SK-N-SH (cell line): ENCODE results near the gene CIAO2B. TPM values are rescaled to one million over a fixed set of nuclear protein-coding genes. Genes with fewer than 3 reads are reported as not detected.
A peak's percentile ranks its signal among the peaks of the same experiment; 100 is the strongest.

Experiments
- CTCF ChIA-PET: fragments of 300-600, 350-600 bp; formaldehyde crosslinking; extraction: SDS; loops from one replicate; lab custom pipeline; 2021; lab: Yijun Ruan, JAX
- POLR2A ChIA-PET: fragments of 350-600 bp; sonication (Branson Sonifier 250); formaldehyde crosslinking; extraction: SDS; loops from one replicate; lab custom pipeline; 2020; ENCODE audit warnings: antibody characterized with exemption, inconsistent platforms; lab: Yijun Ruan, JAX
- DNase-seq: peaks from one replicate; pipeline ENCODE4 v3.0.0; 2012
- H2AFZ ChIP-seq: fragments of 200-600 bp; sonication (generic); 2 replicates; pipeline ENCODE4 v1.8.1; 2016; ENCODE audit warnings: antibody characterized with exemption, mild to moderate bottlenecking, low read depth
- H3F3A ChIP-seq: fragments of 200-600 bp; sonication (generic); replicated peaks from 2 replicates; pipeline ENCODE3; 2016; ENCODE audit warnings: antibody characterized with exemption, mild to moderate bottlenecking; ENCODE audit not compliant: insufficient read depth
- H3K27ac ChIP-seq, 2 experiments: fragments of 200-500 bp in 1 of 2; fragments of 200-600 bp in 1 of 2; sonication (Bioruptor generic) in 1 of 2; sonication (generic), shearing (Covaris generic) in 1 of 2; 2 replicates each; pipeline versions ENCODE4 v1.5.1 to v1.6.1; 2014 to 2016; ENCODE audit warnings: low read depth in 2 of 2, inconsistent platforms in 1 of 2, low read length in 1 of 2, mild to moderate bottlenecking in 1 of 2, mixed read lengths in 1 of 2
- H3K27me3 ChIP-seq: fragments of 200-600 bp; sonication (generic), shearing (Covaris generic); 2 replicates; pipeline ENCODE4 v1.6.1; 2016; ENCODE audit warnings: mixed run types; ENCODE audit not compliant: insufficient read depth
- H3K36me3 ChIP-seq, 2 experiments: fragments of 200-500 bp in 1 of 2; fragments of 200-600 bp in 1 of 2; sonication (Bioruptor generic) in 1 of 2; sonication (generic) in 1 of 2; replicated peaks in 1 of 2; 2 replicates each; pipeline versions ENCODE3 to v1.5.1; 2014 to 2016; ENCODE audit warnings: low read length in 1 of 2, mild to moderate bottlenecking in 1 of 2; ENCODE audit not compliant: insufficient read depth in 2 of 2, control insufficient read depth in 1 of 2
- H3K4me1 ChIP-seq, 2 experiments: fragments of 200-500 bp in 1 of 2; fragments of 200-600 bp in 1 of 2; sonication (Bioruptor generic) in 1 of 2; sonication (generic), shearing (Covaris generic) in 1 of 2; 2 replicates each; pipeline versions ENCODE4 v1.5.1 to v1.6.1; 2014 to 2016; ENCODE audit warnings: low read depth in 1 of 2, low read length in 1 of 2, mixed run types in 1 of 2; ENCODE audit not compliant: insufficient read depth in 2 of 2, control insufficient read depth in 1 of 2
- H3K4me2 ChIP-seq: fragments of 200-600 bp; sonication (generic), shearing (Covaris generic); 2 replicates; pipeline ENCODE4 v1.6.1; 2017; ENCODE audit warnings: mixed run types
- H3K4me3 ChIP-seq, 2 experiments: fragments of 200-500 bp in 1 of 2; fragments of 200-600 bp in 1 of 2; sonication (Bioruptor generic) in 1 of 2; sonication (generic), shearing (Covaris generic) in 1 of 2; 2 replicates each; pipeline versions ENCODE4 v1.5.1 to v1.8.1; 2014 to 2016; ENCODE audit warnings: low read depth in 2 of 2, inconsistent platforms in 1 of 2, low read length in 1 of 2, mild to moderate bottlenecking in 1 of 2, mixed read lengths in 1 of 2, moderate library complexity in 1 of 2
- H3K79me2 ChIP-seq: fragments of 200-600 bp; sonication (generic); 2 replicates; pipeline ENCODE4 v1.8.1; 2017; ENCODE audit warnings: mild to moderate bottlenecking; ENCODE audit not compliant: insufficient read depth
- H3K9ac ChIP-seq: fragments of 200-600 bp; sonication (generic); 2 replicates; pipeline ENCODE4 v1.6.1; 2017; ENCODE audit warnings: mixed run types
- H3K9me2 ChIP-seq: fragments of 200-600 bp; sonication (generic); 2 replicates; pipeline ENCODE4 v1.6.1; 2017; ENCODE audit warnings: mixed run types
- H3K9me3 ChIP-seq: fragments of 200-600 bp; sonication (generic); 2 replicates; pipeline ENCODE4 v1.6.1; 2017; ENCODE audit warnings: mixed run types, mild to moderate bottlenecking, moderate library complexity
- H4K20me1 ChIP-seq: fragments of 200-600 bp; sonication (generic); 2 replicates; pipeline ENCODE4 v1.6.1; 2017; ENCODE audit warnings: mild to moderate bottlenecking, mixed run types; ENCODE audit not compliant: insufficient read depth
- ELF1 ChIP-seq: IDR thresholded peaks from 2 replicates; pipeline ENCODE4 v1.4.0; 2012
- FOSL2 ChIP-seq: IDR thresholded peaks from 2 replicates; pipeline ENCODE4 v1.4.0; 2012; ENCODE audit warnings: low read depth, mild to moderate bottlenecking, moderate library complexity, borderline replicate concordance
- FOXM1 ChIP-seq: IDR thresholded peaks from 2 replicates; pipeline ENCODE4 v1.4.0; 2012; ENCODE audit warnings: low read depth, mild to moderate bottlenecking
- GATA2 ChIP-seq: sonication (generic); formaldehyde crosslinking; IDR thresholded peaks from 2 replicates; pipeline ENCODE4 v1.5.0; 2020; ENCODE audit warnings: mild to moderate bottlenecking, missing genetic modification reagents
- IRF3 ChIP-seq: fragments of 150-350 bp; IDR thresholded peaks from 2 replicates; pipeline ENCODE4 v1.6.1; 2016; ENCODE audit warnings: mild to moderate bottlenecking, low read depth, low read length
- JUND ChIP-seq: IDR thresholded peaks from 2 replicates; pipeline ENCODE4 v1.4.0; 2012
- NFIC ChIP-seq: IDR thresholded peaks from 2 replicates; pipeline ENCODE4 v1.4.0; 2012; ENCODE audit warnings: borderline replicate concordance
- POLR2AphosphoS5 ChIP-seq: IDR thresholded peaks from 2 replicates; pipeline ENCODE4 v1.6.1; 2012; ENCODE audit warnings: low read depth, low read length
- RFX5 ChIP-seq: IDR thresholded peaks from 2 replicates; pipeline ENCODE4 v1.6.1; 2012; ENCODE audit warnings: mild to moderate bottlenecking, improper control_type of control experiment, low read length
- SMC3 ChIP-seq: IDR thresholded peaks from 2 replicates; pipeline ENCODE4 v1.6.1; 2012; ENCODE audit warnings: low read depth, low read length, improper control_type of control experiment
- TCF12 ChIP-seq: IDR thresholded peaks from 2 replicates; pipeline ENCODE4 v1.4.0; 2012
- TEAD4 ChIP-seq: IDR thresholded peaks from 2 replicates; pipeline ENCODE4 v1.4.0; 2012; ENCODE audit warnings: mild to moderate bottlenecking, borderline replicate concordance; ENCODE audit not compliant: insufficient read depth
- WGBS: methylation state at CpG from one replicate; pipeline ENCODE4 v1.1.6; 2017; ENCODE audit warnings: low lambda C conversion rate; 5-methylcytosine and 5-hydroxymethylcytosine counted together
- polyA plus RNA-seq, 3 experiments: library from polyadenylated mRNA; depleted of rRNA; stranded (reverse); fragments of >200 nt; gene quantifications; 2 replicates each; pipeline ENCODE4 v1.2.3, GENCODE V29; 2012
- TF ChIP-seq, protein P1 (sequence below): IDR thresholded peaks from 2 replicates; pipeline ENCODE4 v1.4.0; 2012; ENCODE audit warnings: low read depth
- TF ChIP-seq, protein P2 (sequence below): fragments of 150-350 bp; IDR thresholded peaks from 2 replicates; pipeline ENCODE4 v1.6.1; 2017; ENCODE audit warnings: antibody characterized with exemption, low read length, low read depth, borderline replicate concordance

CIAO2B gene
- polyA plus RNA-seq, 1 of the 3 experiments (the other 2 are of a cell fraction): 665 TPM

DNA sequence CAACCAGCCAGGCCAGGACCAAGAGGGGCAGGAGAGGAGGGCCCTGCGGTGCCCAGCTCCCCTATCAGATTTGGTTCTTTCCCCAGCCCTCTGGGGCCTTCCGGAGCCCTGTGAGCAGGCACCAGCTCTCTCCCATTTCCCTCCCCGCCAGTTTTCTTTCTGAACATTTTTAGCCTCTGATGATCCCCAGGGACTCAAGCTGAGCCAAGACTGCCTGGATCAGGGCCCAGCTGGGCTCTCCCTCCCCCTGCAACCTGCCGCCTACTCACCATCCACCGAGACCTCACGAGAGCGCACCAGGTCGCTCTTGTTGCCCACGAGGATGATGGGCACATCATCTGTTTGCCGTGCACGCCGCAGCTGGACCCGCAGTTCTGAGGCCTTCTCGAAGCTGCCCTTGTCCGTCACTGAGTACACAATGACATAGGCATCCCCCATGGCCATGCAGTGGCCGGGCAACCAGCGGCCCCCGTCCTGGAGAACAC lies 10.9 kb downstream of the CIAO2B start:
- no peaks in the 10 kb centered on the region for H3K9me2 ChIP-seq
- H3K79me2 ChIP-seq: no peaks in the 10 kb centered on the region
- peak; percentile 37; the same call in 1 of the 2 replicates for TF ChIP-seq TCF12
- TF ChIP-seq NFIC: peak; percentile 44
- TF ChIP-seq IRF3: no peak
- no peak for TF ChIP-seq RFX5
- TF ChIP-seq TEAD4: no peak
- H3K4me3 ChIP-seq: no peak overlapping the region
- WGBS: 76% methylated on average over 18 of the region's 18 CpGs
- no peak overlapping the region for H3K9ac ChIP-seq
- H3K4me1 ChIP-seq: peaks cover 2 to 11% of the 10 kb centered on the region in 2 experiments; a peak in 3 of 4 replicates
- ChIA-PET POLR2A (no interaction called here), CTCF (interaction anchor here (1.3 to 13.6 kb wide), 3 partner anchors 13 to 31 kb away, joined by 5 to 174 read pairs (median 5); no protein-coding TSS in a partner anchor)
- H3F3A ChIP-seq: peaks cover 3% of the 10 kb centered on the region
- H3K27me3 ChIP-seq: no peaks in the 10 kb centered on the region
- DNase-seq: no peak
- no peaks in the 10 kb centered on the region for H3K36me3 ChIP-seq
- no peaks in the 10 kb centered on the region for H3K9me3 ChIP-seq
- no peak overlapping the region for H3K27ac ChIP-seq
- H4K20me1 ChIP-seq: no peaks in the 10 kb centered on the region
- no peak overlapping the region for H3K4me2 ChIP-seq
- no peak overlapping the region for H2AFZ ChIP-seq

DNA sequence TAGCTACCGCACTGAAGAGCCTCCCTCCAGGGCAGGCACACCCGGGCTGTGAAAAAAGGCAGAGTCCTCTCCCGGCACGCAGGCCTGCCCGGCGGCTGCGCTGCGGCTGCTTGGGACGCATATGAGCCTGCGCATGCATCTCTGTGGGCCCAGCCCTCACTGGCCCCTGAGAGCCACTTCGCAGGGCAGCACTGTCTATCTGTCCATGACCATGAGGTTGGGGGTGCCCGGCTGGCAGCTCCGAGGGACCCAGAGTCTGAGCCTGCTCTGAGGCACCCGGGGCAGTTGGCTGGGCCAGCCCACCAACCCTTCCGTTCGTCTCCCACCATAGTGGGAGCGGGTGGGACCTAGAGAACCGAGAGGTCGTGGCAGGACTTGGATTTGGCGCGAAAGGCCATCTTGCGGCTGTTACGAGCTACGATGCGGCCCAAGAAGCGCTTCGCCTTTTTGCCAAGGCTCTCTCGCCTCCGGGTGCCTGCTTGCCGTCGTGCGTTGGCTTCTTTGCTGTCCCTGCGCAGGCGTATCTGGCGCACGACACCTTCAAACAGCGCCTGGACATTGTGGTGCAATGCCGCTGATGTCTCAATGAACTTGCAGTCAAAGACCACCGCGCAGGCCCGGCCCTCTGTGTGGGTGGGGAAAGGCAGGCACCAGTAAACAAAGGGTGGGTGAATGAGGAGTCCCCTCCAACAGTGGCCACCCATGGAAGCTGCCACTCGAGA lies 12.3 kb downstream of the CIAO2B start:
- Histone ChIP-seq H3K9me3 (no peaks in the 10 kb centered on the region), H3K36me3 (no peaks in the 10 kb centered on the region), H2AFZ (no peak overlapping the region), H3K9ac (no peak overlapping the region), H3K4me2 (no peak overlapping the region), H3K4me3 (no peak overlapping the region), H4K20me1 (no peaks in the 10 kb centered on the region), H3K79me2 (no peaks in the 10 kb centered on the region), H3K27me3 (no peaks in the 10 kb centered on the region), H3K9me2 (no peaks in the 10 kb centered on the region), H3K27ac (no peak overlapping the region), H3F3A (no peaks in the 10 kb centered on the region), H3K4me1 (no peaks in the 10 kb centered on the region; a peak in 1 of 4 replicates)
- ChIA-PET CTCF (interaction anchor here (1.5 to 13.6 kb wide), 3 partner anchors 21 to 32 kb away, joined by 5 to 174 read pairs (median 5); no protein-coding TSS in a partner anchor), POLR2A (no interaction called here)
- no peak for DNase-seq
- 91% methylated on average over 22 of the region's 42 CpGs for WGBS
- TF ChIP-seq, protein P1, sequence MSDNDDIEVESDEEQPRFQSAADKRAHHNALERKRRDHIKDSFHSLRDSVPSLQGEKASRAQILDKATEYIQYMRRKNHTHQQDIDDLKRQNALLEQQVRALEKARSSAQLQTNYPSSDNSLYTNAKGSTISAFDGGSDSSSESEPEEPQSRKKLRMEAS: no peak

- Histone ChIP-seq H3K36me3 (no peaks in the 10 kb centered on the region), H3K9me2 (no peaks in the 10 kb centered on the region), H4K20me1 (no peaks in the 10 kb centered on the region), H3K4me2 (no peak overlapping the region), H3K4me1 (no peaks in the 10 kb centered on the region; a peak in 1 of 4 replicates), H2AFZ (no peak overlapping the region), H3K27me3 (no peaks in the 10 kb centered on the region), H3K79me2 (no peaks in the 10 kb centered on the region), H3K9me3 (no peaks in the 10 kb centered on the region), H3K9ac (no peak overlapping the region), H3F3A (no peaks in the 10 kb centered on the region), H3K4me3 (no peak overlapping the region), H3K27ac (no peak overlapping the region)
- DNase-seq: no peak
- POLR2A ChIA-PET: no interaction called here
- CTCF ChIA-PET: interaction anchor here (1.5 to 13.6 kb wide), 3 partner anchors 20 to 33 kb away, joined by 5 to 174 read pairs (median 5); no protein-coding TSS in a partner anchor
- 73% methylated on average over 7 of the region's 9 CpGs for WGBS
- TF ChIP-seq JUND: no peak
- no peak for TF ChIP-seq NFIC
- TF ChIP-seq, protein P1: no peak
- TF ChIP-seq FOXM1: no peak
- no peak for TF ChIP-seq TEAD4
- TF ChIP-seq SMC3: no peak
- TF ChIP-seq, protein P2, sequence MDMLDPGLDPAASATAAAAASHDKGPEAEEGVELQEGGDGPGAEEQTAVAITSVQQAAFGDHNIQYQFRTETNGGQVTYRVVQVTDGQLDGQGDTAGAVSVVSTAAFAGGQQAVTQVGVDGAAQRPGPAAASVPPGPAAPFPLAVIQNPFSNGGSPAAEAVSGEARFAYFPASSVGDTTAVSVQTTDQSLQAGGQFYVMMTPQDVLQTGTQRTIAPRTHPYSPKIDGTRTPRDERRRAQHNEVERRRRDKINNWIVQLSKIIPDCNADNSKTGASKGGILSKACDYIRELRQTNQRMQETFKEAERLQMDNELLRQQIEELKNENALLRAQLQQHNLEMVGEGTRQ: no peak
- TF ChIP-seq POLR2AphosphoS5: no peak
- no peak for TF ChIP-seq GATA2 (CRISPR knock-in tag)
- TF ChIP-seq FOSL2: no peak
- TF ChIP-seq ELF1: no peak
- no peak for TF ChIP-seq TCF12
- TF ChIP-seq IRF3: no peak
These were observed 13.1 kb downstream of the CIAO2B start for GRCh38 chr16:66920924-66921680.
